ENCODE results near the gene TUBB. TPM values are rescaled to one million over a fixed set of nuclear protein-coding genes. Genes with fewer than 3 reads are reported as not detected.
A peak's percentile ranks its signal among the peaks of the same experiment; 100 is the strongest.

TUBB gene
- total and polyA plus RNA-seq, 8 donors = 409 to 1,665 (median 1,126) TPM

GRCh38 chr6:30769088-30769852 is 49.1 kb downstream of the TUBB start:
- Histone ChIP-seq H3K9me3 (no peaks in the 10 kb centered on the region), H3K4me1 (peaks cover 16 to 41% of the 10 kb centered on the region in 2 donors), H3K4me3 (peak overlapping the region in 1 of 2 donors; percentile 14), H3K36me3 (no peaks in the 10 kb centered on the region), H3K27ac (peak overlapping the region; percentile 78 to 80), H3K27me3 (no peaks in the 10 kb centered on the region)
- intact Hi-C loops (cut with DNase I) = no loop called here
- TF ChIP-seq CTCF (IDR thresholded peaks at IDR 0.05) = no peak
- DNase-seq (peak in 2 of 4 donors; percentile 75 to 84), ATAC-seq (peak; percentile 89)

GRCh38 chr6:30769853-30770524 is 49.8 kb downstream of the TUBB start:
- intact Hi-C loops (cut with DNase I) = no loop called here
- Histone ChIP-seq H3K9me3 (no peaks in the 10 kb centered on the region), H3K4me3 (no peak overlapping the region), H3K27ac (peak overlapping the region; percentile 15 to 80), H3K27me3 (no peaks in the 10 kb centered on the region), H3K4me1 (peaks cover 15 to 37% of the 10 kb centered on the region in 2 donors), H3K36me3 (no peaks in the 10 kb centered on the region)
- TF ChIP-seq CTCF (IDR thresholded peaks at IDR 0.05) = no peak
- DNase-seq (no peak), ATAC-seq (no peak)

GRCh38 chr6:30770592-30770991 is 50.4 kb downstream of the TUBB start:
- TF ChIP-seq CTCF (IDR thresholded peaks at IDR 0.05) = no peak
- intact Hi-C loops (cut with DNase I) = no loop called here
- DNase-seq (no peak), ATAC-seq (no peak)
- H3K27ac ChIP-seq = peak overlapping the region in 1 of 2 donors; percentile 80
- no peaks in the 10 kb centered on the region for H3K27me3 ChIP-seq
- peaks cover 15 to 37% of the 10 kb centered on the region in 2 donors for H3K4me1 ChIP-seq
- H3K9me3 ChIP-seq = no peaks in the 10 kb centered on the region
- H3K36me3 ChIP-seq = no peaks in the 10 kb centered on the region
- no peak overlapping the region for H3K4me3 ChIP-seq

GRCh38 chr6:30774701-30775100 is 54.5 kb downstream of the TUBB start:
- peaks cover 8 to 49% of the 10 kb centered on the region in 2 donors for H3K4me1 ChIP-seq
- H3K4me3 ChIP-seq = no peak overlapping the region
- H3K36me3 ChIP-seq = no peaks in the 10 kb centered on the region
- no peak overlapping the region for H3K27ac ChIP-seq
- intact Hi-C loops (cut with DNase I) = no loop called here
- no peak for ATAC-seq
- TF ChIP-seq CTCF (IDR thresholded peaks at IDR 0.05) = no peak
- no peaks in the 10 kb centered on the region for H3K27me3 ChIP-seq
- DNase-seq = no peak
- H3K9me3 ChIP-seq = no peaks in the 10 kb centered on the region

Other genes with a start within 250 kb of the TUBB start
- 100 to 1,000 TPM; 440 to 636 TPM for gene HLA-E, start 230.8 kb upstream of the TUBB start, total RNA-seq
- gene HLA-E, start 230.8 kb upstream of the TUBB start, polyA plus RNA-seq (ENCODE audit: insufficient read length in 6 of 6) = 100 to 1,000 TPM; 184 to 210 (median 196) TPM
- gene GNL1, start 163.9 kb upstream of the TUBB start, total RNA-seq = 10 to 100 TPM; 52.5 to 61.0 TPM
- 100 to 1,000 TPM in 4 of 6 donors, 10 to 100 TPM in 2; 96.5 to 108 (median 106) TPM for gene GNL1, start 163.9 kb upstream of the TUBB start, polyA plus RNA-seq (ENCODE audit: insufficient read length in 6 of 6)
- 10 to 100 TPM in 1 of 2 donors, 1 to 10 TPM in 1; 5.7 to 10.1 TPM for gene PRR3, start 163.1 kb upstream of the TUBB start, total RNA-seq
- gene PRR3, start 163.1 kb upstream of the TUBB start, polyA plus RNA-seq (ENCODE audit: insufficient read length in 6 of 6) = 10 to 100 TPM; 34.5 to 44.1 (median 37.9) TPM
- gene ABCF1, start 148.9 kb upstream of the TUBB start, total RNA-seq = 10 to 100 TPM; 37.9 to 47.6 TPM
- gene ABCF1, start 148.9 kb upstream of the TUBB start, polyA plus RNA-seq (ENCODE audit: insufficient read length in 6 of 6) = 10 to 100 TPM; 60.2 to 75.1 (median 62.1) TPM
- 10 to 100 TPM; 44.9 to 71.1 TPM for gene PPP1R10, start 103.1 kb upstream of the TUBB start, total RNA-seq
- gene PPP1R10, start 103.1 kb upstream of the TUBB start, polyA plus RNA-seq (ENCODE audit: insufficient read length in 6 of 6) = 10 to 100 TPM; 47.1 to 59.3 (median 49.6) TPM
- 10 to 100 TPM; 36.6 to 54.7 TPM for gene MRPS18B, start 102.5 kb upstream of the TUBB start, total RNA-seq
- 10 to 100 TPM; 41.2 to 50.5 (median 43.5) TPM for gene MRPS18B, start 102.5 kb upstream of the TUBB start, polyA plus RNA-seq (ENCODE audit: insufficient read length in 6 of 6)
- 10 to 100 TPM in 1 of 2 donors, 1 to 10 TPM in 1; 8.6 to 10.6 TPM for gene ATAT1, start 93.5 kb upstream of the TUBB start, total RNA-seq
- gene ATAT1, start 93.5 kb upstream of the TUBB start, polyA plus RNA-seq (ENCODE audit: insufficient read length in 6 of 6) = 10 to 100 TPM; 52.2 to 73.0 (median 64.2) TPM
- gene C6orf136, start 73.2 kb upstream of the TUBB start, total RNA-seq = 10 to 100 TPM; 15.2 to 16.4 TPM
- 10 to 100 TPM; 10.7 to 18.1 (median 14.4) TPM for gene C6orf136, start 73.2 kb upstream of the TUBB start, polyA plus RNA-seq (ENCODE audit: insufficient read length in 6 of 6)
- gene DHX16, start 47.3 kb upstream of the TUBB start, total RNA-seq = 10 to 100 TPM; 23.8 to 28.1 TPM
- gene DHX16, start 47.3 kb upstream of the TUBB start, polyA plus RNA-seq (ENCODE audit: insufficient read length in 6 of 6) = 10 to 100 TPM; 34.0 to 43.4 (median 41.8) TPM
- gene PPP1R18, start 33.7 kb upstream of the TUBB start, total RNA-seq = 100 to 1,000 TPM in 1 of 2 donors, 10 to 100 TPM in 1; 51.8 to 117 TPM
- gene PPP1R18, start 33.7 kb upstream of the TUBB start, polyA plus RNA-seq (ENCODE audit: insufficient read length in 6 of 6) = 10 to 100 TPM; 36.7 to 54.4 (median 42.4) TPM
- 10 to 100 TPM; 13.1 to 17.4 TPM for gene NRM, start 29.4 kb upstream of the TUBB start, total RNA-seq
- gene NRM, start 29.4 kb upstream of the TUBB start, polyA plus RNA-seq (ENCODE audit: insufficient read length in 6 of 6) = 10 to 100 TPM; 36.9 to 55.1 (median 41.1) TPM
- 10 to 100 TPM; 28.2 to 38.6 TPM for gene MDC1, start 3.1 kb upstream of the TUBB start, total RNA-seq
- 10 to 100 TPM; 43.5 to 53.6 (median 49.9) TPM for gene MDC1, start 3.1 kb upstream of the TUBB start, polyA plus RNA-seq (ENCODE audit: insufficient read length in 6 of 6)
- gene FLOT1, start 22.3 kb downstream of the TUBB start, total RNA-seq = 100 to 1,000 TPM; 148 to 206 TPM
- gene FLOT1, start 22.3 kb downstream of the TUBB start, polyA plus RNA-seq (ENCODE audit: insufficient read length in 6 of 6) = 100 to 1,000 TPM; 115 to 135 (median 124) TPM
- gene IER3, start 24.2 kb downstream of the TUBB start, total RNA-seq = 10 to 100 TPM; 36.1 to 77.0 TPM
- gene IER3, start 24.2 kb downstream of the TUBB start, polyA plus RNA-seq (ENCODE audit: insufficient read length in 6 of 6) = 10 to 100 TPM in 5 of 6 donors, 1 to 10 TPM in 1; 5.5 to 38.8 (median 12.9) TPM
- gene DDR1, start 164.2 kb downstream of the TUBB start, total RNA-seq = 100 to 1,000 TPM in 1 of 2 donors, 10 to 100 TPM in 1; 77.9 to 148 TPM
- 10 to 100 TPM; 79.5 to 99.9 (median 90.0) TPM for gene DDR1, start 164.2 kb downstream of the TUBB start, polyA plus RNA-seq (ENCODE audit: insufficient read length in 6 of 6)
- gene GTF2H4, start 187.9 kb downstream of the TUBB start, total RNA-seq = 10 to 100 TPM; 29.5 to 34.2 TPM
- gene GTF2H4, start 187.9 kb downstream of the TUBB start, polyA plus RNA-seq (ENCODE audit: insufficient read length in 6 of 6) = 10 to 100 TPM; 35.5 to 59.5 (median 53.0) TPM
- 10 to 100 TPM; 34.0 to 40.3 TPM for gene VARS2, start 193.9 kb downstream of the TUBB start, total RNA-seq
- 10 to 100 TPM; 42.3 to 54.3 (median 46.9) TPM for gene VARS2, start 193.9 kb downstream of the TUBB start, polyA plus RNA-seq (ENCODE audit: insufficient read length in 6 of 6)
- 100 to 1,000 TPM; 213 to 384 TPM for gene SFTA2, start 211.8 kb downstream of the TUBB start, total RNA-seq
- 10 to 100 TPM in 5 of 6 donors, 1 to 10 TPM in 1; 9.3 to 19.6 (median 15.5) TPM for gene SFTA2, start 211.8 kb downstream of the TUBB start, polyA plus RNA-seq (ENCODE audit: insufficient read length in 6 of 6)
- gene MUCL3, start 220.6 kb downstream of the TUBB start, total RNA-seq = 1 to 10 TPM; 2.5 to 4.0 TPM
- gene MUCL3, start 220.6 kb downstream of the TUBB start, polyA plus RNA-seq (ENCODE audit: insufficient read length in 6 of 6) = under 1 TPM; 0.07 to 0.21 (median 0.11) TPM